A673 (cell line): ENCODE data around the gene TRPT1.

Experiments used
- EZH2 ChIP-seq: fragments of 200-600 bp; sonication (generic); IDR thresholded peaks from 2 replicates; pipeline ENCODE4 v1.6.1; 2017; ENCODE audit warnings: borderline replicate concordance, low read depth, mild to moderate bottlenecking, mixed read lengths, antibody characterized with exemption, low read length; ENCODE audit not compliant: poor library complexity, severe bottlenecking
- TF ChIP-seq, protein P1 (sequence below): fragments of 300-800, 200-600 bp; sonication (generic); conservative IDR thresholded peaks from 2 replicates; pipeline ENCODE4 v1.5.1; 2017; ENCODE audit warnings: low read depth, mild to moderate bottlenecking, antibody characterized with exemption, low read length, moderate library complexity, mixed read lengths

DNA sequence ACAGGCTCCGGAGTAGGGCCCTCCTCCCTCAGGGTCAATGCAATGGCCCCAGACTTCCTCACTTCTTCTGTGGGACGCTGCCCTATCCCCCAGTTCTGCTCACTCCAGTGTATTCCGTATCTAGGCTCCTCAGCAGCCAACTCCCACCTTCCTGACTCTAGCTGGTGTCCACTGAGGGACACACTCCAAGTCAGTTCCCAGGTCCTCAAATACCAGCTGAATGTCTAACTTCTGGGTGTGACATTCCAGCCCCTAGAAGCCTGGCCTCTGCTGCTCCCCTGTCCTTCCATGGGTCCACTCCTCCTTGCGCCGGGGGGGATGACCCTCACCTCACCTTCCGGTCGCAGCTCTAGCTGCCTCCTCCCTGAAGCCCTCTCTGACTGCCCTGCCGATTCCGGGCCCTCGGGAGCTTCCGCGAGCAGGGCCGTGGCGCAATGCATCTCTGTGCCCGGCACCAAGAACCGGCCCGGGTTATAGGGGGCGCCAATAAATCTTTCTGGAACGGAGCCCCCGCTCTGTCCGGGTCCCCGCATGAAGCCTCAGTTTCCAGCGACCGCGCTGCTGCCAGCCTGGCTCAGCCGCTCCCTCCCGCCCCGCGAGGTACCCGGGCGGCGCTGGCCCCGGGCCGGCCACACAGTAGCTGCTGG lies 43.0 kb upstream of the TRPT1 start:
- TF ChIP-seq, protein P1, sequence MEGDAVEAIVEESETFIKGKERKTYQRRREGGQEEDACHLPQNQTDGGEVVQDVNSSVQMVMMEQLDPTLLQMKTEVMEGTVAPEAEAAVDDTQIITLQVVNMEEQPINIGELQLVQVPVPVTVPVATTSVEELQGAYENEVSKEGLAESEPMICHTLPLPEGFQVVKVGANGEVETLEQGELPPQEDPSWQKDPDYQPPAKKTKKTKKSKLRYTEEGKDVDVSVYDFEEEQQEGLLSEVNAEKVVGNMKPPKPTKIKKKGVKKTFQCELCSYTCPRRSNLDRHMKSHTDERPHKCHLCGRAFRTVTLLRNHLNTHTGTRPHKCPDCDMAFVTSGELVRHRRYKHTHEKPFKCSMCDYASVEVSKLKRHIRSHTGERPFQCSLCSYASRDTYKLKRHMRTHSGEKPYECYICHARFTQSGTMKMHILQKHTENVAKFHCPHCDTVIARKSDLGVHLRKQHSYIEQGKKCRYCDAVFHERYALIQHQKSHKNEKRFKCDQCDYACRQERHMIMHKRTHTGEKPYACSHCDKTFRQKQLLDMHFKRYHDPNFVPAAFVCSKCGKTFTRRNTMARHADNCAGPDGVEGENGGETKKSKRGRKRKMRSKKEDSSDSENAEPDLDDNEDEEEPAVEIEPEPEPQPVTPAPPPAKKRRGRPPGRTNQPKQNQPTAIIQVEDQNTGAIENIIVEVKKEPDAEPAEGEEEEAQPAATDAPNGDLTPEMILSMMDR, result no peak
- no peak for TF ChIP-seq EZH2
